HG03060 (cell line): ENCODE data around the gene MYO16.
"Not testable (repeated sequence)": the region's sequence is repeated elsewhere in the genome, so short reads cannot be mapped to it uniquely, and the experiment has no call there.

ENCODE experiments used
- ATAC-seq: cut with Tn5 transposase; IDR thresholded peaks from one replicate; pipeline ENCODE4 v1.9.1; 2021; ENCODE audit warnings: low read depth, moderate number of reproducible peaks; ENCODE audit not compliant: unreplicated experiment

MYO16 gene

DNA sequence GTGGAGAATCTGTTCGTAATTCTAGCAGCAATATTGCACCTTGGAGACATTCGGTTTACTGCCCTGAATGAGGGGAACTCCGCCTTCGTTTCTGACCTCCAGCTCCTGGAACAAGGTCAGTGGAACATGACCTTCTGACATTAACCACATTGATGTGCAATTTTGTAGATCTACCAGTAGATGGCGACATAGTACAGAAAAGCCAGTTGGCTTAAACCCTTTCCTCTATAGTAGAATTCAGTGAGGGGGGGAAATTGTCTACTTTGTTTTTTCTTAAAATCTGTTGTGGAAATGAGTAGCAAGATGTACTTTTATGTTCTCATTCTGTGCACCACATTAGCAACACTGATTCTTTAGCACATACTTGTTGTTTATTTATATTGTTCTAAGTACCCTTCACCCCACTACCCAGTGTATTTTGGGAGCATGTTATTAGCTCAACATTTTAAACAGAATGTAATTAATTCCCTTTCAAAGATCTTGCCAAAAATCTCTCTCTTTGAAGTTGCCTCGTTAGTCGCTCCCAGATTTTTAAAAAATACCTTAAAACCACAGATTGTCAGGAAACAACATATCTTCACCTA, 332.2 kb downstream of the MYO16 start:
- ATAC-seq, result peak; percentile 80

DNA sequence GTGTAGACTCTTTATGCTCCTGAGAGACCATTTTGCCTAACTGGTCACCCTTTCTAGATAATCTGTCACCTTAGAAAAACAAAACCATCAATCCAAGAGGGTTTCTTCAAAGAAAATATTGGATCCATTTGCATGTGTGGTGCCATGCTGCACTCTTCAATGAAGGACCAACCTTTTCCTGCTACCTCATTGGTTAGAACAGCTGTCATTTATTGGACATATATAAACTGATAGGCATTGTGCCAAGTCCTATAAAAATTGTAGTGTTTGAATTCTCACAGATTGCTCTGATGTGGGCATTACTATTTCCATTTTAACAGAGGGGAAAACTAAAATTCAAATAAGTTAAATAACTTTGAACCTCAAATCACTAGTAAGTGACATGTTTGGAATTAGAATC, 333.2 kb downstream of the MYO16 start:
- no peak for ATAC-seq

DNA sequence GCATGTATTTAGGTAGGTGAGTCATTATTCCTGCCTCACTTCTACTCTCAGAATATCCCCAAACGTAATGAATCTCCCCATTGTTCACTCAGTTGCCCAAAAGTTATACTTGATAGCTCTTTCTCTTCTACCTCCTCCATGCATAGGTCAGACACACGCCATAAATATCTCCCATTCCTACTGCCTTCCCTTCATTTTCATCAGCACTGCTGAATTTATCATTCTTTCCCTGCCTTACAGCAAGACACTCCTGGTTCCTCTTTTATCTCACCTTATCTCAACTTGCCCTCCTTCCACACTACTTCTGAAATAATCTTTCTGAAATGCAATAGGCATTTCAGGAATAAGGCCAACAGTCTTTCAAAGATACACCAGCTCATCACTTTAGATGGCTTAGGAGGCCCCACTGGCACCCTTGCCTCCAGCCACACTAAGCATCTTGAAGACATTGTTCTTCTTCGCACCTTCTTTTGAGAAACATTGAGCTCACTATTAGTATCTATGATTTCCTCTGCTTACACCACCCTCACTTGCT, 333.9 kb downstream of the MYO16 start:
- ATAC-seq, result no peak

DNA sequence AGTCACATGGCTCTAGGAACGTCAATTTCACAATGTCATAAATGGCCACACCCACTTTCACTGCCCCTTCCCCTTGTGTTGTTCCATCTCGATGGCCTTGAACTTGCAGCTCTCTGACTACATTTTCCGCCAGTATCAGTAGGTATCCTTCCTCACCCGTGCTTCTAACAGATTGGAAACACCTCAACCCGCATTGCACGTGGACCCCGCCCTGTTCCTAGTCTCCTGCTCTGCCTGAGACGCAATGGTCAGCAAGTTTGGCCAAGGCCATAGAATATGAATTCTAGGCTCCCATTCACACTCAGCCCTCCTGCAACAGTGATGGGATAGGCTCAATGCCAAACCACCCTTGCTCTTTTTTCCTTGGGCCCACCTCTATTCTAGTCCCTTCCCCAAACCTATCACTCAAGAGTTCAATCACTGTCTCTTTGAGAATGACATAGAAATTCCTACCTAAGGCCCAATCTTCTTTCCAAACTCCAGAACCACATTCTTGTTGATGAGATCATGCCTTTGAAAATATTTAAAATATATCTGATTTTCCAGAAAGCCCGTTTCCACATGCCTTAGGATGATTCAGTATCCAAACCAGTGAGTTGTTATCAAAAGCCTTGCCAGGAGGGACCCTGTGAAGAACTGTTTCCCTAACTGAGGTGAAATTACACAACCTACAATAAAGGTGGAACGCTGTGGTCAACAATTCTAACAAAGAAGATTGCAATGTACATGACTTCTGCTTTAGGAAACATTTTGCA, 334.6 kb downstream of the MYO16 start:
- no peak for ATAC-seq

GRCh38 chr13:108964606-108965005, 335.2 kb downstream of the MYO16 start:
- ATAC-seq, result no peak

- no peak for ATAC-seq
These were observed 338.0 kb downstream of the MYO16 start for GRCh38 chr13:108967371-108967770.

- ATAC-seq, result no peak
These were observed 339.2 kb downstream of the MYO16 start for GRCh38 chr13:108968566-108968965.

- ATAC-seq, result no peak
These were observed 345.3 kb downstream of the MYO16 start for GRCh38 chr13:108974686-108975085.

DNA sequence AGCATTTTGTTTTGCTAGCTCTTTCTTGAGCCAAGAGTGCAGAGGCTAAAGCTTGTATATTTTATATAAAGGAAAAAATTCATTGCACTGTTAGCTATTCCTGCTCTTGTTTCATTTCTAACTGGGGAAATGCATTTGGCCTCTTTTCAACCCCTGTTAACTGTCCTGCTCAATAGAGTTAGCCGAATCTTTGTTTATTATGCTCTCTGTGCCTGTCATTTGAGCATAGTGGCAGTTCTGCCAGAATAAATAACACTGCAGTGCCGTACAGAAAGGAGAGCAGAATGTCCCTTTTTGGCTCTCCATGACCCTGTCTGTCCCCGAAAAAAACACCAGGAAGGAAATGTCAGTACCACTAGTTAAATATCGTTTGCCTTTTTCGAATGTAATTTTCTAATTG, 350.8 kb downstream of the MYO16 start:
- no peak for ATAC-seq

- ATAC-seq, result no peak
These were observed 352.0 kb downstream of the MYO16 start for GRCh38 chr13:108981407-108981806.

- ATAC-seq, result no peak
These were observed 353.9 kb downstream of the MYO16 start for GRCh38 chr13:108983273-108983672.

DNA sequence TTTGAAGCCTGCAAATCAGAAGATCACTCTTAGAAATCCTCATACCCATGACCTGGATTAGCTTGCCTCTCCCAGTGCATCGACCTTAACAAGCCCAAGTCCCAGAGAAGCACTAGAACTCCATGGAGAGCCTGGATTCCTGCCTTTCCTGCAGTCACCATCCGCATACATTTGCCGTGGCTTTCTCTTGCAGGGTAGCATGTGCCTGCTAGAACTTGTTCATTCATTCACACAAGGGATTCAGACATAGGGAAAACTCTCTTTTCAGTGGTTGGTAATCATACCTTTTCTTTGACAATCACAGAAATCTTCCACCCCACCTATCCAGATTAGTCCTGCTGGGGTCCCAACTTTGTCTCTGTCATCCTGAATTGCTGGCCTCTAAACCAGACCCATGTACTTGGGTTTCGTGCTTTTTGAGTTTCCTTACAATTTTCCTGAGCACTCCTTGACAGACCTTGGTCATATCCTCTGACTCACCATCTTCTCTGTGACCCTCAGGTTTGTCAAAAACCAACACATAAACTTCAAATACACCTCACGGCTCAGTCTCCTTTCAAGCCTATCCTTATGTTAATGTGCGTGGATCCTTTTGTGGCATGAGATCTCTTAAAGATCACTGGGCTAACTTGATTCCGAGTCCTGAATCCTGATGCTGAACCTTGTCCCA, 355.0 kb downstream of the MYO16 start:
- no peak for ATAC-seq

- no peak for ATAC-seq
These were observed 355.8 kb downstream of the MYO16 start for GRCh38 chr13:108985166-108985565.

DNA sequence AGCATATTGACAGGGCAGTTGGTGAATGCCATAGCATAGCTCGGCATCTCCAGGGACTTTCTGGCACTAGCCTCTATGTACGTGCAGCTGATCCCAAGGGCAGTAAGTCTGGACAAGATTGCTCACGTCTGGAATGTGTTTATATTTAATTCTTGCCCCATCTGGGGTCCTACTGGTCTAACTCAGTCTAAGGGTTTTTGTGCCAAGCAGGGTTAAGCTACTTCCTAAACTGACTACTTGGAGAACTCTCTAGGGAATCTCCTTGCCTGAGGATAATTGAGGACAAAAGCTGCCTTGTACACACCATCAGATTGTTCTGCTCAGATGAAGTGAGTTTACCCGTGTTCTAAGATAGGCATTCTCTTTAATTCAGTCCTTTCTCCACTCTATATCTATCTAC, 358.1 kb downstream of the MYO16 start:
- ATAC-seq, result no peak

- ATAC-seq, result no peak
These were observed 358.5 kb downstream of the MYO16 start for GRCh38 chr13:108987944-108988343.

- ATAC-seq, result not testable (repeated sequence)
These were observed 362.0 kb downstream of the MYO16 start for GRCh38 chr13:108991416-108991815.

- no peak for ATAC-seq
These were observed 363.9 kb downstream of the MYO16 start for GRCh38 chr13:108993346-108993745.

DNA sequence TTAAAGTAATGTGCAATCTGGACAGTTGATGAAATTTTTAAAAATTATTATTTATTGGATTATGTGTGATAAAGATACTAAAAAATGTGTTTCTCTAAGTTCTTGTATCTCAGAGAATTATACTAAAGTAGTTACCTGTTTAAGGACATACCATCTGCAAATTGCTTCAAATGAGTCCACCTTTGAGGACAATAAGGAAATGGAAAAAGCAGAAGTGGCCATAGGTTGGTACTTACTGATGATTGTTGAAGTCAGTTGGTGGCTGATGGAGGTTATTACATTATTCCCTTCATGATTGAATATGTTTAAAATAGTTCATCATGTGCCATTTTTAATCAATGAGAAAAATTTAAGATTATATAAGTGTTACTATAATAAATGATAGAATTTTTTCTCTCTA, 367.0 kb downstream of the MYO16 start:
- no peak for ATAC-seq

DNA sequence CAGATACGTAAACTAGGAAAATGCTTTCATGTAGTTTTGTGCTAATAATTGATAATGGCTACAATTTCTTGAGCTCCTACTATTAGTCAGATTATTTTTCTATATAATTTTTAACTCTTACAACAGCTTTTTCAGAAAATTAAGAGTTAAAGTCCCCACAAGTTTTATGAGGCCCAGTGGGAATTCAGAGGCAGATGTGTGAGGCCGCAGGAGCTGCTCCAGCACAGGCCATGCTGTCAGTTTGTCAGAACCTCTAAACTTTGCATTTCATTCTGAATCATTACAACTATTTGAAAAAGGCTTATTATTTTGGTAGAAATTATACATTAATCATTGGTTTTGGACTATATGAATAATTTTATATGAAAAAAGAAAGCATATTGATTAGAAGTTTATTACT, 370.8 kb downstream of the MYO16 start:
- no peak for ATAC-seq

GRCh38 chr13:109002934-109003333, 373.5 kb downstream of the MYO16 start:
- ATAC-seq, result no peak

GRCh38 chr13:109007946-109008345, 378.5 kb downstream of the MYO16 start:
- no peak for ATAC-seq

DNA sequence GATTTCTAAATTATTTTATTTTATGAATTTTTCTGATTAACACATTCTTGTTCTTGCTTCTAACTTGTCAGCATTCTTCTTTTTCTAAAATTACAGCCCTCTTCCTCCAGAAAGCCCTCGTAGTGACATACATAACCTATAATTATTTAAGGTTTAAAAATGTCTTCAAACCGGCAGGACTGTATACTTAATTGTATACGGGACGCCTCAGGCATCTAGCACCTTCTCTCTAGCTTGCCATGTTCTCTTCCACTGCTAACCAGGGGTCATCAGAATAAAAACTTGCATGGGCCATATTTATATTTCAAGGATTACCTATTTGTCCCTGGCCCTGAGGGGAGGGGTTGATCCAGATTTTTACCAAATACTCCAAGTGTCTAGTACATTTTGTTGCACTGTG, 380.3 kb downstream of the MYO16 start:
- no peak for ATAC-seq
